Mucosa of rectum (tissue), 2 donors: ENCODE measurements around the gene NELFB.

ENCODE experiments used
- H3K27ac ChIP-seq, 2 donors: one replicate each; pipeline ENCODE4 v1.7.0; 2013; ENCODE audit warnings: inconsistent platforms in 2 of 2, low read depth in 2 of 2, low read length in 2 of 2
- H3K27me3 ChIP-seq, 2 donors: one replicate each; pipeline ENCODE4 v1.7.0; 2013; ENCODE audit warnings: low read length in 2 of 2; ENCODE audit not compliant: control insufficient read depth in 2 of 2, insufficient read depth in 2 of 2
- H3K36me3 ChIP-seq, 2 donors: one replicate each; pipeline ENCODE4 v1.7.0; 2013; ENCODE audit warnings: low read length in 2 of 2; ENCODE audit not compliant: control insufficient read depth in 2 of 2, insufficient read depth in 2 of 2
- H3K4me1 ChIP-seq, 2 donors: one replicate each; pipeline ENCODE4 v1.7.0; 2013; ENCODE audit warnings: low read length in 2 of 2, mild to moderate bottlenecking in 1 of 2; ENCODE audit not compliant: control insufficient read depth in 2 of 2, insufficient read depth in 2 of 2
- H3K4me3 ChIP-seq, 2 donors: one replicate each; pipeline ENCODE4 v1.7.0; 2013; ENCODE audit warnings: low read length in 2 of 2
- H3K9ac ChIP-seq, 2 donors: one replicate each; pipeline ENCODE4 v1.7.0; 2013; ENCODE audit warnings: low read length in 2 of 2, low read depth in 1 of 2, mild to moderate bottlenecking in 1 of 2
- H3K9me3 ChIP-seq, 2 donors: one replicate each; pipeline ENCODE4 v1.7.0; 2013; ENCODE audit warnings: low read length in 2 of 2; ENCODE audit not compliant: control insufficient read depth in 2 of 2
- donor health status: healthy.
- donor health status: Normal muscosa, but diverticular disease.

Gene NELFB

GRCh38 chr9:137278061-137278701, 23.1 kb downstream of the NELFB start:
- Histone ChIP-seq H3K4me1 (peaks cover 21 to 35% of the 10 kb centered on the region in 2 donors), H3K9ac (peak overlapping the region; percentile 92 to 99), H3K27me3 (no peaks in the 10 kb centered on the region), H3K27ac (peak overlapping the region; percentile 91 to 96), H3K36me3 (peaks cover 19 to 20% of the 10 kb centered on the region in 2 donors), H3K9me3 (no peaks in the 10 kb centered on the region), H3K4me3 (peak overlapping the region; percentile 85)

DNA sequence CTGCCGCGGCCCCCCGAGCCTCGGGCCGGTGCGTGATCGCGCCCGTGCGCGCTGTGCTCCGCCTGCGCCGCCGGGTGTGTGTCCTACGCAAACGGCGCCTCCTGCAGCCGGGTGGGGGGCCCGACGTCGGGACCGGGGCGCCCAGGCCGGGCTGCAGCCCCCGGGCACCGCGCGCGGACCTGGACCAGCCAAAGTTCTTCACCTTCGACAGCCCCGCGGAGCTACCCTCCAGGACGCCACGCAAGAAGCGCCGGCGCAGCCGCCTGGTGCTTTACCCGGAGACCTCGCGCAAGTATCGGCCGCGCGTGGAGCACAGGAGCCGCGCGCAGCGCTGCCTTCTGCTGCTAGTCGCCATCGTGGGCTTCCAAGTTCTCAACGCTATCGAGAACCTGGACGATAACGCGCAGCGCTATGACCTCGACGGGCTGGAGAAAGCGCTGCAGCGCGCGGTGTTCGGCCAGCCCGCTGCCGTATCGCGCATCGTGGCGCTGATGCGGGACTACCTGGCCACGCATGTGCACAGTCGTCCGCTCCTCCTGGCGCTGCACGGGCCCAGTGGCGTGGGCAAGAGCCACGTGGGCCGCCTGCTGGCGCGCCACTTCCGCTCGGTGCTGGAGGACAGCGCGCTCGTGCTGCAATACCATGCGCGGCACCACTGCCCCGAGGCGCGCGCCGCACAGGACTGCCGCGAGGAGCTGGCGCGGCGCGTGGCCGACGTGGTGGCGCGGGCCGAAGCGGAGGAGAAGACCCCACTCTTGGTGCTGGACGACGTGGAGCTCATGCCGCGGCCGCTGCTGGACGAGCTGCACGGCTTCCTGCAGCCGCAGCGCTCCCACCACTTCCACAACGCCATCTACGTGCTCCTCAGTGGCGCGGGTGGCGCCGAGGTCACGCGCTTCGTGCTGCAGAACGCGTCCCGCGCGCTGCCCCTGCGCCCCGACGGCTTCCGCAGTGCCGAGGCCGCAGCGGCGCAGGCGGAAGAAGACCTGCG, 23.9 kb downstream of the NELFB start:
- peak overlapping the region; percentile 91 to 96 for H3K27ac ChIP-seq
- peaks cover 21 to 31% of the 10 kb centered on the region in 2 donors for H3K4me1 ChIP-seq
- H3K9ac ChIP-seq: peak overlapping the region in 1 of 2 donors; percentile 99
- H3K9me3 ChIP-seq: no peaks in the 10 kb centered on the region
- H3K36me3 ChIP-seq: peaks cover 16 to 17% of the 10 kb centered on the region in 2 donors
- no peaks in the 10 kb centered on the region for H3K27me3 ChIP-seq
- H3K4me3 ChIP-seq: peak overlapping the region; percentile 85

GRCh38 chr9:137279741-137280473, 24.8 kb downstream of the NELFB start:
- no peak overlapping the region for H3K4me3 ChIP-seq
- H3K27ac ChIP-seq: no peak overlapping the region
- peaks cover 16 to 17% of the 10 kb centered on the region in 2 donors for H3K36me3 ChIP-seq
- no peaks in the 10 kb centered on the region for H3K9me3 ChIP-seq
- no peaks in the 10 kb centered on the region for H3K27me3 ChIP-seq
- no peak overlapping the region for H3K9ac ChIP-seq
- H3K4me1 ChIP-seq: peaks cover 21 to 24% of the 10 kb centered on the region in 2 donors

GRCh38 chr9:137280474-137281344, 25.6 kb downstream of the NELFB start:
- H3K9ac ChIP-seq: no peak overlapping the region
- no peaks in the 10 kb centered on the region for H3K27me3 ChIP-seq
- H3K4me3 ChIP-seq: no peak overlapping the region
- peaks cover 18 to 21% of the 10 kb centered on the region in 2 donors for H3K4me1 ChIP-seq
- H3K9me3 ChIP-seq: no peaks in the 10 kb centered on the region
- H3K36me3 ChIP-seq: peaks cover 16 to 17% of the 10 kb centered on the region in 2 donors
- no peak overlapping the region for H3K27ac ChIP-seq

GRCh38 chr9:137281345-137282116, 26.4 kb downstream of the NELFB start:
- peaks cover 13 to 15% of the 10 kb centered on the region in 2 donors for H3K4me1 ChIP-seq
- H3K4me3 ChIP-seq: no peak overlapping the region
- peaks cover 16 to 17% of the 10 kb centered on the region in 2 donors for H3K36me3 ChIP-seq
- no peak overlapping the region for H3K27ac ChIP-seq
- H3K9me3 ChIP-seq: no peaks in the 10 kb centered on the region
- no peaks in the 10 kb centered on the region for H3K27me3 ChIP-seq
- H3K9ac ChIP-seq: no peak overlapping the region

DNA sequence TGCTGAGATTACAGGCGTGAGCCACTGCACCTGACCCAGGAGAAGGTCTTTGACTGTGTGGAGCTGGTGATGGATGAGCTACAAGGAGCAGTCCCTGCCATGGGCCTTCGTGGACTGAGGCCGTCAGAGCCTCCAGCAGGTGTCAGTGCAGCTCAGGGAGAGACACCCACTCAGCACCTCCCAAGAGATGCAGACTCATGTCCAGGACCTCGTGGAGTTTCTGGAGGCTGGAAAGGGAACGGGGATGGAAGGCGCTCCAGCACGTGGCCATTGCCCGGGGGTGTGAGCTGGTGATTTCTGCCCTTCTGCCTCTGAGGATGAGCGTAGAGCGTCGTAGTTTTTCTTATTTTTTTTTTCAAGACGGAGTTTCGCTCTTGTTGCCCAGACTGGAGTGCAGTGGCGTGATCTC, 31.9 kb downstream of the NELFB start:
- Histone ChIP-seq H3K4me1 (no peaks in the 10 kb centered on the region), H3K9me3 (no peaks in the 10 kb centered on the region), H3K36me3 (peaks cover 3 to 6% of the 10 kb centered on the region in 2 donors), H3K27me3 (no peaks in the 10 kb centered on the region), H3K4me3 (no peak overlapping the region), H3K27ac (no peak overlapping the region), H3K9ac (no peak overlapping the region)

DNA sequence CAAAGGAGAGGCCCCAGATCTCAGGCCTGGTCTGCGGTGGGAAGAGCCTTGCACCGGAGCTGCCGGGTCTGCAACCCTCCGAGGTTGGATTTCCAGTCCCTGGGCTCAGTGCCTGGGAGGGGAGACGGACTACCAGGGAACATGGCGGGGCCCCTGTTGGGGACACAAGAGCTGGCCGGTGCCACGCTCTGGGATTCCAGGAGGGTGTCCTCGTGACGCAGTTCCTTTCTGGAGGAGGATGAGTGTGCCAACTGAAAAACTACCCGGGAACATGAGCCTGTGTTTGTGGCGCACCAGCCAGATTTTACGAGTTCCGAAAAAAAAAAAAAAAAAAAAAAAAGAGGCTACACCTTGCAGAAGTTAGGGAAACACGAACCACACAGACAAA, 38.0 kb downstream of the NELFB start:
- Histone ChIP-seq H3K9ac (peak overlapping the region in 1 of 2 donors; percentile 49), H3K4me3 (no peak overlapping the region), H3K27me3 (peaks cover 0 to 6% of the 10 kb centered on the region in 2 donors), H3K36me3 (no peaks in the 10 kb centered on the region), H3K4me1 (peaks cover 22 to 37% of the 10 kb centered on the region in 2 donors), H3K27ac (peak overlapping the region; percentile 94 to 95), H3K9me3 (no peaks in the 10 kb centered on the region)

DNA sequence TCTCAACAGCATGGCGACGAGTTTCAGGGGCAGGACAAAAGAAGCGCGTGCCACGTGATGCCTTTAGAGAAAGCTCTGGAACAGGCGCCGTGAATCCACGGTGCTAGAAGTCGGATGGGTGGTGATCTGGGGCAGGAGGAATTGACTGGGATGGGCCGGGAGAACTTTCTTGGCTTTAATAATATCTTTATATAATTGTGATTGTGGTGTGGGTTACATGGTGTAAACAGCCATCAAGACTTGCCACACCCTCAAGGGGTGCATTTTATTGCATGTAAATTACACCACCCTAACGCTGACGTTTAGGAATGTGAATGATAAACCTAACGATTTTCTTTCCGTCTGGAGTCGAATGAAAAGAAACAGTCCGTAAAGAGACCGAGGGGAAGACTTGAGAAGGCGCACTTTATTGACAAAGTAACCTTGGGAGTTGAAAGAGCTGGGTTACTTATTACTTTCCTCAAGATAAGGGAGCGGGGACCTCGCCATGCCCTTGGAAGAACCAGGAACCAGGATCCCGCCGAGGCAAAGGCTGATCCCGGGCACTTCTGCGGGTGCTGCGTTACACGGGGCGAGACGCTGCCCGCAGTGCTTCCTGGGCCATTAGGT, 38.5 kb downstream of the NELFB start:
- Histone ChIP-seq H3K9ac (peak overlapping the region; percentile 61 to 62), H3K27ac (peak overlapping the region; percentile 94 to 95), H3K9me3 (no peaks in the 10 kb centered on the region), H3K36me3 (no peaks in the 10 kb centered on the region), H3K4me1 (peaks cover 26 to 42% of the 10 kb centered on the region in 2 donors), H3K27me3 (peaks cover under 1 to 9% of the 10 kb centered on the region in 2 donors), H3K4me3 (peak overlapping the region in 1 of 2 donors; percentile 30)
